NCI-H2107 treated with DMSO at 0.1 percent for 48 hours (cell line): ENCODE results near the gene CD300A.
A peak's percentile ranks its signal among the peaks of the same experiment; 100 is the strongest.

Experiments used
- DNase-seq: peaks from one replicate; lab custom pipeline; 2025; ENCODE audit not compliant: unreplicated experiment; lab: John Stamatoyannopoulos, UW

The CD300A gene

DNA sequence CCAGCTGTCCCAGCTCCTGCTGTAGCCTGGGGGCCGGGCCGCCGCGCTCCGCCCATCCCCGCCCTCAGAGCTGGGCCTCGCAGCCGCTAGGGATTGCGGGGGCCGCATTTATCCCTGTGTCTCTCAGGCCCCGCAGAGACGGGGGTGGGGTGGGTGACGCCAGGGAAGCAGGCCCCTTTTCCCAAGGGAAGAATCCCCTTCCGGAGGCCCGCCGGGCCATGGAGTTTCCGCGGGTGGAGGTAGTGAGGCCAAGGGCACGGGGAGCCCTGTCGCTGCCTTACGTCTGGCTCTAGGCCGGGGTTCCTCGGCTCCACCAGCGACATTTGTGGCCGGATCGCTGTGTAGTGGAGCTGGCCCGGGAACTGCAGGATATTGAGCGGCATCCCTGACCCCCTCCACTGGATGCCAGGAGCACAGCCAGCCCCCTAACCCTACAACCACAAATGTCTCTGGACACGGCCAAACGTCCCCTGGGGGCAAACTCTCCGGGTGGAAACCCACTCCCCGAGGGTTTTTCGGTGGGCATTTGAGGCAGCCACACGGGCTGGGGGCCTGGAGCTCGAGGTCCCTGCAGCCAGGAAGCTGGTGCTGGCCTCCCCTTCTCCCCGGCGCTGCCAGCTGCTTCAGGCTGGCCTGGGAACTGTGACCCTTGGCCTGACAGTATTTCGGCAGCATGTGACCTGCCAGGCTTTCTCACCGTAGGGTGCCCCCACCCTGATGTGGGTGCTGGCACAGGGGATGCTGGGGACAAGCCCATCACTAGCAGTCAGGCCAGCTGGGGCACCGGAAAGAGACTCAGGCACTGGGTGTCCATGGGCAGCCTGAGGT lies 12.0 kb upstream of the CD300A start:
- DNase-seq = peak; percentile 69

DNA sequence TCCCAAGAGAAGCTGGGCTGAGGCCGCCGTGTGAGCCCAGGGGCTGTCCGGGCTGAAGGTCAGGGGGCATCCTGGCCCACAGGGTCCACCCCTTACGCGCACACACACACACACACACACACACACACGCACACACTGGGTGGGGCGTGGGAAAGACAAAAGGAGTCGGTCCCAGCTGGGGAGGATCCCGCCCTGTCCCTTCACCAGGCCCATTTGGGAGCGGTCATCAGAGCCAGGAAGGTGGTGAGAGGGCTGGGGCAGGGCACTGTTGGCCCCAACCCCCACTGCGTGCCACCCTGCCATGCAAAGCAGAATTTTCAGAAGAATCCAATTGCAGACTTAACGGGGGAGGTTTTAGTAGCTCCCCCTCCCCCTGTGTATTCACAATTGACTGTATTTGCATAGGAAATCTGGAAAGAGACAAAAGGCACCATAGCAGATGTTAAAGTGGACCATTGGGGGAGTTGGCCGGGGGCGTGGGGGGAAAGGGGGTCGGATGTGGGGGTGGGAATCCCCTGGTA lies 11.3 kb upstream of the CD300A start:
- DNase-seq = no peak

DNA sequence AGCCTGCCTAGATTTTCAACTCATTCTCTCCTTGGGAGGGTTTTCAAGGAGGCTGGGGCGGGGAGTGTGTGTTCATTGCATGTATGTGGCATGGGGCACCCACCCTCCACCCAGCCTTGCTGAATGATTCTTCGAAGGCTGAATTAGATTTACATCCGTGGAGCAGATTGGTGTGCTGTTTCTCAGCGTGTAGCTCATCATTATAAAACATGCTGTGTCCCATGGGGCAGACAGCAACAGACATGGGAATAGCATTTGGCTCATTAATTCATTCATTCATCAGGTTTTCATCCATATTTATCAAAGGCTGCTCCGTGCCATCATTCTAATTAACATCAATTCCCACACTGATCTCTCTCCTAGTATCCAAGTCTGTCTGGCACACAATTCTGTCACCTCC lies 10.6 kb upstream of the CD300A start:
- DNase-seq = no peak

DNA sequence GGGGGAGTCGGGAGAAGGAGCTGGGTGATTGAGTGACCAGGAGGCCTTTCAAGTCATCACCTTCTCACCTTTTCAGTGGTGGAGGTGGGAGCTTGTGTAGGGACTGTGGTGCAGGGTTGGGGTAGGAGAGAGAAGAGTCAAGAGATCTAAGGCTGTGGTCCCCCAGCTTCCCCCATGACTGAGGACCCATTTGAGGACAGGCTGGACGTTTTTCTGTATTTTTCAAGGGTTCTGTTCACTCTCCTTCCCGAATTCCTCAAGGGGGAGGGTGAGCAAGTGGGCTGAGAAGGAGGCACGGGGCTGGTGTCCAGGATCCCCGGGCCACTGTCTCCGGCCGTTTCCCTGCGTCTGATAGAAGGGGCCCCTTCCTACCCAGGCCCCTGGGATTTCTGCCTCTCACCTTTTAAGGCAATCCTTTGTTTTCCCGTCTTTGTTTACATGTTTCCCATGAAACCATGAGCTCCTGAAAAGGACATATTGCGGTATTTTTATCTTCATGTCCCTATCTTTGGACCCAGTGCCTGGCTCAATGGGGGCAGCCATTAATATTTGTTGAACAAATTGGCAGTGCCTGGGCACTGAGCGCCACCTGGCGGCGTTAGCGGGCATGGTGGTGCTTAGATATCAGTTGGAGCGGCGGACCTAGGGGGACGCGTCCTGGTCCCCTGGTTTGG lies 9.2 kb upstream of the CD300A start:
- DNase-seq = peak; percentile 29

DNA sequence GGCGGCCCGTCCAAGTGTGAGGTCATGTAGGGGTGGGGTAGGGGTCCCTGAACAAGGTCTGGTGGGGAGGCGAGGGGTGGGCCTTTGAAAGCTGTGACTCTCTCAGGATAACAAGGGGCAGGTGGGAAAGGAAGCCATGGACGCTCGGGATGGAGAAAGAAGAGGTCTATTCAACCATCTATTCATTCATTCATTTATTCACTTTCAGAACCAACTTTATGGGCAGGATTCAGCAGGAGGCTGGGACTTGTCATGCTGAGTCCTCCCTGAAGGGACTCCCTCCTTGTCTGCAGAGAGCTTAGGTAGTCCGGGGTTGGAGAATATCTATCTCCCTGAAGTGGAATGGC lies 8.6 kb upstream of the CD300A start:
- no peak for DNase-seq

DNA sequence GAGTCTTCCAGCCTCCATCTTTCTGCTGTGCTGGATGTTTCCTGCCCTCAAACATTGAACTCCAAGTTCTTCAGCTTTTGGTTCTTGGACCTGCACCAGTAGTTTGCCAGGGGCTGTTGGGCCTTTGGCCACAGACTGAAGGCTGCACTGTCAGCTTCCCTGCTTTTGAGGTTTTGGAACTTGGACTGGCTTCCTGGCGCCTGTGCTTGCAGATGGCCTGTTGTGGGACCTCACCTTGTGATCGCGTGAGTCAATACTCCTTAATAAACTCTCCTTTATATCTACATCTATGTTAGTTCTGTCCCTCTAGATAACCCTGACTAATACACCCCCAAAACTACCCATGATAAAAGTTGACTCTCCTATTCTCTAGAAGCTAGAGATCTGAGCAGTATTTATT lies 7.6 kb upstream of the CD300A start:
- DNase-seq = no peak

DNA sequence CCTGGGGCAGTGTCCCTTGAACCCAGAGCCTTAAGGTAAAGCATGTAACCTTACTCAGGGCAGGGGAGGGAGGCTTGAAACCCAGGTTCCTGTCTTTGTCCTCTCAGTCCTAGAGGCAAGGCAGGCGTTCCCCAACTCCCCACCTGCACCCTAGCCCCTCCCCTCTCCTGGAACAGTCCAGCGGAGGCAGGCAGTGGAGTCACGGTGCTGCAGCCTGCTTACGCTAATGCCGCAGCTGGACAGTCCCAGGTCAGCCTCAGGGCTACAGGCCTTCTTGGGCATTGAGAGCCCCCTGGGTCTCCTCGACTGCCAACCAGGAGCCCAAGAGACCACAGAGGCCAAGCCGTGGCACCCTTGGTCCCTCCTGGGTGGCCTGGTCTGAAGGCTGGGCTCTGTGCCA lies 6.8 kb upstream of the CD300A start:
- DNase-seq = no peak

DNA sequence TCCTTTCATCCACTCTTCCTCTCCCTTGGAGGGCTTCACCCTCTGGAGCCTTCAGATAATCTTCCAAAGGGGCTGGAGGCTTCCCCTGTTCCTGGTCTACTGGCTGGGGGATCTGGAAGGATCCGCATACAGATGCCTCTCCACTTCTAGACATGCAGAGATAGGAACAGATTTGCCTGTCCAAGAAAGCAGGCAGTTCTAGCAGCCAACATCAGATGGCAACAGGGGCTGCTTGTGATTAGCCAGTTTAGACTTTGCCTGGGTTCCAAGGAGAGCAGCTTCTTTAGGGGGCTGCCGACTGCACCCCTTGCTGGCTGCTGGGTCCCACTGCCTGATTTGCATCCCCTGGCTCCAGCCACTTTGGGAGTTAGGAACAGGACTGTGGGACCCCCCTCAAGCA lies 6.2 kb upstream of the CD300A start:
- no peak for DNase-seq

DNA sequence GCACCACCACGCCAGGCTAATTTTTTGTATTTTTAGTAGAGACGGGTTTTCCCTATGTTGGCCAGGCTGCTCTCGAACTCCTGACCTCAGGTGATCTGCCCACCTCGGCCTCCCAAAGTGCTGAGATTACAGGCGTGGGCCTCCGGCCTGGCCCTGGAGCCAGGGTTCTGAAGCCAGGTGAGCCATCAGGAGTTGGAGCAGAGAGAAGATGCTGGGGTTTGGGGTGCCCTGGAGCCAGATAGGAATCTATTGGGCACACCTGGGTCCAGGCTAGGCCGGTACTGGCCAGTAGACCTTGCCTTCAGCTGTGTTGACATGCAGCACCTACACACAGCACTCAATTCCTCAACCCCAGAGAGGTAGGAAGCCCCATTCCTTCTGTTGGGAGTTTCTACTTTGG lies 5.4 kb upstream of the CD300A start:
- no peak for DNase-seq

DNA sequence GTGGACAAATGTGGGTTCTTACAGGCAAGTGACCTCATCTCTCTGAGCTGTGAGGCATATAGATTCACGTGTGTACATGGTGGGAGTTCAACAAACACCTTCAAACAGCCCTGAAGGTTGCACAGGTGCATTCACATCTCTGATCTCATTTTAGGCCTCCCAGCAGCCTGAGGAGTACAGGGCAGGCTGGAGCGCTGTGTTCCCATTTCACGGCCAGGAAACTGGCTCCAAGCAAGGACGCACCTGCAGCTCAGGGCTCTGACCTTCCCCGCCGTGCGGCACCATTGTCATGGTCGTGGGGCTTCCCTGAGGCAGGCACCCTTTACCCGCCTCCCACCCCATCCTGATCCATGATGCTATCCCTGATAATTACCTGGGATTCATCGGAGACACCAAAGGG lies 4.8 kb upstream of the CD300A start:
- DNase-seq = no peak

DNA sequence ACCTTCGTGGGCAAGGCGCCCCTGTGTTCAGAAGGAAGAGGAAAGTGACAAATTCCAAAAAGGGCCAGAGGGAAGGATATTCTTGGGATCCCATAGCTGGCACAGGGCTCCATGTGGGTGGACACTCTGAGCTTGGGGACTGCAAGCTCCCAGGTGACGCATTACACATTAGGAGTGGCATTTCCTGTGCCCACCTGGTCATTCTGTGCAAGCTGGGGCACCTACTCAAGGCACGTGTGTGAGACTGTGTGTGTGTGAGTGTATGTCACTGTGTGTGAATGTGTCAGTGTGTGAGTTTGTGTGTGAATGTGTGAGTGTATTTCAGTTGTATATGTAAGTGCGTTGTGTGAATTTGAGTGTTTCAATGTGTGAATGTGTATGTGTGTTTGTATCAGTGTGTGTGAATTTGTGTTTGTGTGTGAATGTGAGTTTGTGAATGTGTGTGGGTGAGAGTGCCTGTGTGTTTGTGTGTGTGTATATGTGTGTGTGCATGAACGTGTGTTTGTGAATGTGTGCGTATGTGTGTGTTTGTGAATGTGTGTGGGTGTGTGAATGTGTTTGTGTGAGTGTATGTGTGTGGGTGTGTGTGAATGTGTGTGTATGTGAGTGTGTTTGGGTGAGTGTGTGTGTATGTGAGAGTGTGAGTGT lies 1.6 kb upstream of the CD300A start:
- DNase-seq = no peak

DNA sequence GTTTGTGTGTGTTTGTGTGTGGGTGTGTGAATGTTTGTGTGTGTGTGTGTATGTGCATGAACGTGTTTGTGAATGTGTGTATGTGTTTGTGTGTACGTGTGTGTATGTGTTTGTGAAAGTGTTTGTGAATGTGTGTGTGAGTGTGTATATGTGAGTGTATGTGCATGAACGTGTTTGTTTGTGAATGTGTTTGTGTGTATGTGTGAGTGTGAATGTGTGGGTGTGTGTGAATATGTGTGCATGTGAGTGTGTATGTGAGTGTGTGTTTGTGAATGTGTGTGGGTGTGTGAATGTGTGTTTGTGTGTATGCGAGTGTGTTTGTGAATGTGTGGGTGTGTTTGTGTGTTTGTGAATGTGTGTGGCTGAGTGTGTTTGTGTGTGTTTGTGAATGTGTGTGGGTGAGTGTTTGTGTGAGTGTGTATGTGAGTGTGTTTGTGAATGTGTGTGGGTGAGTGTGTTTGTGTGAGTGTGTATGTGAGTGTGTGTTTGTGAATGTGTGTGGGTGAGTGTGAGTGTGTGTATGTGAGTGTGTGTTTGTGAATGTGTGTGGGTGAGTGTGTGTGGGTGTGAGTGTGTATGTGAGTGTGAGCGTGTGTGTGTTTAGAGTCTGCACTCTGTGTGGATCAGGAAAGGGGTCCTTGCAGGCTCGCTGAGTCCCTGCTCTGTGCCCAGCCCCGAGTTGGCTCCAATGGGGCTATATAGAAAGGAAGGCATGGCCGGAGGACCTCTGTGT lies 890 bp upstream of the CD300A start:
- no peak for DNase-seq

DNA sequence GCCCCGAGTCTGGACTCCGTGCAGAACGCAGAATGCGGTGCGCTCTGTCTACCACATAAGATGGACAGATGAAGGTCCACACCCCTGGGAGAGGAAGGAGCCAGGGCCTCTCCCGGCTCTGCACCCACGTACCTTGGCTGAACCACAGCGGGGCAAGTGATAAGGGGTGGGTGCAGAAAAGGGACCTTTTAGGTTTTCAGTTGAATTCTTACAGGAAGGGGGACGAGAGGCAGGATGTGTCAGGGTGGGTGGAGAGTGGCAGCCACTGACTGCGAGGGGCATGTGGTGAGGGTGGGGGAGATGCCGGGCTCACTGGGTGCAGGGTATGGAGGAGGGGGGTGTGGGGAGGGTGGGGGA lies 372 bp downstream of the CD300A start:
- DNase-seq = no peak

DNA sequence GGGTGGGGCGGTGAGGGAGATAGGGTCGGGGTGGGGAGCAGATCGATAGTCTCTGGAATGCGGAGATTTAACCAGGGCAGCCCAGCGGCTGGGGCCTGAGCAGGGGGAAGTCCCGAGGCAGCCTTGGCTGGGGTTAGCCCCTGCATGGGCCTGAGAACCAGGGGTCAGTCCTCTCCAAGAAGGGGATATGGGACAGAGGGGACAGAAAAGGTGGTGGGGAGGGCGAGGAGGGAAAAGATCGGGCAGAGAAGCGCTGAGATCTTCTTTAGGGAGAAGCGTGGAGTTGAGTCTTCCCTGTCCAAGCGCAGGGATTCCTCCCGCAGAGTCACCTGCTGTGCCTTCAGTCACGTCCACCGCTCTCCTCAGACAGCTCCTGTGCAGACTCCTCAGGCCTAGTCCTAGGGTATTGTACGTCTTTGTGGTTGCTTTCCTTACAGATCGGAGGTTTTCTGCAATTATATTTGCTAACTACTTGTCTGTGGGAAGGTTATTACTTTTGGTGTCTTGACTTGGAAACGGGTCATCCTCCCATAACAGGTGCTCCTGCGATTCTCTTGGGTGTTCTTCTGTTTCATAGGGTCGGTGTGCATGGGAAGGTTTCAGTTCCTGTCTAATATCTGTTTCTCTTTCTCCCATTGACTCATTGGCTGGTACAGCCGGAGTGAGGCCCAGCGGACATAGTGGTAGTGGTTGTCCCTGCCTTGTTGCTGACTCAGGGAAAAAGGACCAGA lies 952 bp downstream of the CD300A start:
- no peak for DNase-seq

DNA sequence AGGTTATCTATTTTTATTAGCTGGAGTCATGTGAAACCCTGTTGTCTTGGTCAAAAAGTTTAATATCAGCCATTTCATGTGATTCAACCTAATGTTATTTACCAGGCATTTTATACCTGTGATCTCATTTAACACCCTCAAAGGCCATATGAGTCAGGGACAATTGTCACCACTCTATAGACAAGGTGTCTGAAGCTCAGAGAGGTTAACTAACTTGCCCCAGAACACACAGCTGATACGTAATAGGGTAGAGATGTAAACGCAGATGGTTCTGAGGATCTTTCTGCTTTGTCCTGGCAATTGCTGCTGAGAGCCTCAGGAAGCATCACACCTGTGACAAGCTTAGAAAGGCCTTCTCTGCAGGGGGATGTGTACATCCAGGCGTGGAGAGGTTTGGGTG lies 4.9 kb downstream of the CD300A start:
- DNase-seq = no peak

DNA sequence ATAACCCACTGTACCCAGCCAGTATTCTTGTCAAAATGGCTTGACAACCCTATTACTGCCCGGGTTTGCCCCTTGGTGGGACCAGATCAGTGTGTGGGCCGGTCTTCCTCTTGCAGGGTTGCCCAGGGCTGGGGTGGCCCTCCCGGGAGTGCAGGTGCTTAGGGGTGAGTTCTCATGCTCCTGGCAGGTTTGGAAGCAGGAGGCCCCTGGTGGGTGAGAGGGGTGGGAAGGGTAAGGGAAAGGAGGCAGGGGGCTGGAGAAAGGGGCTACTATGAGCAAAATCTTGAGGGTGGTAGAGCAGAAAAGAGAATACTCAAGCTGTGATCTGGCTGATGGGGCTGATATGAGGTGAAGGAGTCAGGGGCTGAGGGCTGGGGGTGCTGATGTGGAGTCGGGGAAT lies 6.5 kb downstream of the CD300A start:
- DNase-seq = no peak

DNA sequence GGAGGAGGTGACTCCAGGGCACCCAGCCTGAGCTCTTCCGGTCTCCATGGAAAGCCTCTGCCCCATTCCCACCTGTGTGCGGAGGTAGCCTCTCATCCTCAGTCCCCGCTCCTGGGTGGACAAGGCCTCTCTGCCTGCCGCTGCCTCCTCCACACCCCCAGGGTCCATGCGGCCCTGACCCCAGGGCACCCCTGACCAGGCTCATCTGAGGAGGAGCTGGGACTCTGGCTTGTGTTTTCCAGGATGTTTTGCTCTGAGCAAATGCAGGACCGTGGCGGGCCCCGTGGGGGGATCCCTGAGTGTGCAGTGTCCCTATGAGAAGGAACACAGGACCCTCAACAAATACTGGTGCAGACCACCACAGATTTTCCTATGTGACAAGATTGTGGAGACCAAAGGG lies 6.9 kb downstream of the CD300A start:
- DNase-seq = no peak

DNA sequence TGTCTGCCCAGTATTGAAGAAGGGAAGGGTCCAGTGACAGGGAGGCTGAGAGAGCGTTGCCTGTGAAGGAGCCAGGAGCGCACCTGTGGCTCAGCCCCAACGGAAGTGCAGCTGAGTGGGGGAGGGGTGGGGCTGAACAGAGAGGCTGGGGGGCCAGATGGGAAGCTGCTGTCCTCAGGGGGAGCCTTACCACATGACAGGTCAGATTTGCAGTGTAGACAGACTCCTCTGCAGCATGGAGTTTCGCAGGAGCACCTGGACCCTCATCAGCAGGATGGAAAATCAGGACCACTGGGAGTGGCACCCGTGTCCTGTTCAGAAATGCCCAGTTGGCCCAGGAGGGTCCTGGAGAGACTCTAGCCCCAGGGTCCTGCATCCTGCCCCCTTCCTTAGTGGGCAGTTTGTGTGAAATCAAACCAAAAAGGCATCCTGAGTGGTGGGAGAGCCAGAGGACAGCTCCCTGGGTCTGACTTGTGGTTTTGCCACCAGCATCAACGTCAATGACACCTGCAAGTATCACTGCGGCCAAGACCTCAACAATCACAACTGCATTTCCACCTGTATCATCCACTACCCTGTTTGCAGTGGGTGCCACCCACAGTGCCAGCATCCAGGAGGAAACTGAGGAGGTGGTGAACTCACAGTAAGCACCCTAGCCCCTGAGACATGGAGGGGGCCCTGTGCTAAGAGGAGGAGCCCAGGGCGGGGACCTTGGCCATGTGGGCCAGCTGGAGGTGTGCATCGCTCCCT lies 7.8 kb downstream of the CD300A start:
- no peak for DNase-seq

DNA sequence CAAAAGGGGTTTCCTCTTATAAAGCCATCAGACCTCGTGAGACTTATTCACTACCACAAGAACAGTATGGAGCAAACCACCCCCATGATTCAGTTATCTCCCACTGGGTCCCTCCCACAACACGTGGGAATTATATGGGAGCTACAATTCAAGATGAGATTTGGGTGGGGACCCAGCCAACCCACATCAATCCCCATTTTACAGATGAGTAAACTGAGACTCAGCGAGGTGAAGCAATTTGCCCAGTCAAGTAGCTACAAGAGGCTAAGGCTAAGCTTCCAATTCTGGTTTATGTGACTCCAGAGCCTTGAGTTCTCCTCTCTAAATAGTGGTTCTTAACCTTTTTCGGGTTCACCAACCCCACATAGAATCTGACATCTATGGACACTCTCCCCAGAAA lies 8.8 kb downstream of the CD300A start:
- no peak for DNase-seq

DNA sequence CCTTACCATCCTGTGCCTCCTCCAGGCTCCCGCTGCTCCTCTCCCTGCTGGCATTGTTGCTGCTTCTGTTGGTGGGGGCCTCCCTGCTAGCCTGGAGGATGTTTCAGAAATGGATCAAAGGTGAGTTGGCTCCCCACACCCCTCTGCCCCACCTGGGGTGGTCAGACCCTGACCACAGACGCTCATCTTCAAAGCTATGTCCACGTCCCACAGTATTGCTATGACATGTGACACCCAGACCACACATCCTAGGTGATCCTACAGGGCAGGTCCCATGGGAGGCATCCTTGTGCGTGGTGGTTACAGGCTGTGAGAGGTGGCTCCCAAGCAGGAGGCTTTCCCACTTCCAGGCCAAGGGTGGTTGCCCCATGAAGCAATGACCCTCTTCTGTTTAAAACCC lies 11.0 kb downstream of the CD300A start:
- no peak for DNase-seq
